MV-4-11 (cell line): Measurements from ENCODE around the gene GJB6.
A peak's percentile ranks its signal among the peaks of the same experiment; 100 is the strongest.

ENCODE experiments used
- DNase-seq: peaks from one replicate; lab custom pipeline; 2025; lab: John Stamatoyannopoulos, UW

The GJB6 gene

GRCh38 chr13:20227288-20227687 lies 4.8 kb downstream of the GJB6 start:
- DNase-seq: no peak

- no peak for DNase-seq
These were observed 9.6 kb downstream of the GJB6 start for GRCh38 chr13:20222553-20222952.

GRCh38 chr13:20221772-20222171 lies 10.3 kb downstream of the GJB6 start:
- peak; percentile 94 for DNase-seq

GRCh38 chr13:20219577-20219976 lies 12.5 kb downstream of the GJB6 start:
- peak; percentile 48 for DNase-seq

- no peak for DNase-seq
These were observed 15.0 kb downstream of the GJB6 start for GRCh38 chr13:20217168-20217567.

GRCh38 chr13:20209948-20210347 lies 22.2 kb downstream of the GJB6 start:
- no peak for DNase-seq

GRCh38 chr13:20206698-20207235 lies 25.4 kb downstream of the GJB6 start:
- DNase-seq: no peak

- peak; percentile 10 for DNase-seq
These were observed 25.9 kb downstream of the GJB6 start for GRCh38 chr13:20206065-20206697.

GRCh38 chr13:20198781-20199180 lies 33.3 kb downstream of the GJB6 start:
- no peak for DNase-seq

- DNase-seq: peak; percentile 21
These were observed 34.7 kb downstream of the GJB6 start for GRCh38 chr13:20197361-20197834.

- DNase-seq: no peak
These were observed 36.3 kb downstream of the GJB6 start for GRCh38 chr13:20195801-20196200.

- DNase-seq: no peak
These were observed 38.0 kb downstream of the GJB6 start for GRCh38 chr13:20193907-20194631.

GRCh38 chr13:20193162-20193906 lies 38.8 kb downstream of the GJB6 start:
- DNase-seq: no peak

GRCh38 chr13:20192836-20193161 lies 39.3 kb downstream of the GJB6 start, which contains the start of gene GJB2:
Gene GJB2 (minus strand): TSS chr13:20192938. CDS start chr13:20189581, 3,357 bp downstream.
- no peak for DNase-seq

GRCh38 chr13:20192158-20192835 lies 39.8 kb downstream of the GJB6 start:
- DNase-seq: no peak

GRCh38 chr13:20191311-20192157 lies 40.6 kb downstream of the GJB6 start:
- no peak for DNase-seq

- DNase-seq: no peak
These were observed 41.4 kb downstream of the GJB6 start for GRCh38 chr13:20190481-20191310.

GRCh38 chr13:20190076-20190475 lies 42.0 kb downstream of the GJB6 start:
- no peak for DNase-seq

GRCh38 chr13:20188667-20189553 lies 43.2 kb downstream of the GJB6 start:
- peak; percentile 87 for DNase-seq
